ENCODE results near the gene ST8SIA6. TPM values are rescaled to one million over a fixed set of nuclear protein-coding genes. Genes with fewer than 3 reads are reported as not detected.
"Not testable (repeated sequence)": the region's sequence is repeated elsewhere in the genome, so short reads cannot be mapped to it uniquely, and the experiment has no call there.

ST8SIA6 gene
- 0.71 TPM for polyA plus RNA-seq (ENCODE audit: insufficient read length)

GRCh38 chr10:17454161-17455014 is at the start of gene ST8SIA6:
TSS of gene ST8SIA6 (minus strand) at chr10:17454595. CDS start at chr10:17454255, 340 bp downstream.
- peak; percentile 72 for DNase-seq

- DNase-seq = no peak
Measured at GRCh38 chr10:17503795-17504194, 49.4 kb upstream of the ST8SIA6 start.

GRCh38 chr10:17502814-17503213 is 48.4 kb upstream of the ST8SIA6 start:
- no peak for DNase-seq

- not testable (repeated sequence) for DNase-seq
Measured at GRCh38 chr10:17499014-17499413, 44.6 kb upstream of the ST8SIA6 start.

- no peak for DNase-seq
Measured at GRCh38 chr10:17497446-17498030, 43.1 kb upstream of the ST8SIA6 start.

DNA sequence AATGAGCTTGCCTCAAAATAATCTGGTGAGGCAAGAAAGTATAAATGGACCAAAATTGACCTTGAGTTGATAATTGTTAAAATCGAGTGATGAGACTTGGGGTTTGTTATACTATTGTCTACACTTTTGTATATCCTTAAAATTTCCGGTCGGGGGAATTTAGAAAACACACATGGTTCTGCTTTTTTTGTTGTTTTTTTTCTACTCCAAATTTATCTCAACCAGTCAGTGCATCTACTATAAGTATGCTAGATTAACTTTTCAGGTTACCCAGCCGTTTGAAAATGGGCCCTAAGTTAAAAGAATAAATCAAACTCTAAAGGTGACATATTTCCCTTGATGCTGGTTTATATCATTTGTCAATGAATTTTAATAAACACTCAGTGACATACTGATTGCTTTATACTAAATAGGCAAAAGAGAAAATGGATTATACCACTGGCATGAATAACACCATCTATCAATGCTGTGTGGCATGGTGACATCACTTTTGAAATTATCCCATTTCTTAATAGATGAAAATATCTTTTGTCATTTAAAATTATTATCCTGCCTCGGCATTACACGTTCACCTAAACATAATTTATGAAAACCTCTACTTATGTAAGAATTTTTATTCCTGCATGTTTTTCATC is 40.3 kb upstream of the ST8SIA6 start:
- no peak for DNase-seq

DNA sequence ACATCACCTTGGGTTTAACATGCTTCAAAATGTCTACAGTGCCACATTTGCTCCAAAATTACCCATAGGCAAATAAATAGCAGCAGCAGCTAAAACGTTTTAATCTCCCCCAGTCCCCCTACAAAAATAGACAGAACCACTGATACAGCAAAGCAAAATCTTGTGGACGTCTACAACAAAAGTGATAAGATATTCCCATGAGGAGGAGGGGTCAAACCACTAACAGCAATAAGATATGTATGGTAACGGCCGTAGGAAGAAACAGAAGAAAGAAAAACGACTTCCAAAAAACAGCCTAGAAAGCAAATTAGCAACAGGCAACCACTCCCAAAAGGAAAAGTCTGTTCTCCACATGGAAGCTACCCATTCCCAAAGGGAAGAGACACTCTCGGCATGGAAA is 34.5 kb upstream of the ST8SIA6 start:
- no peak for DNase-seq

GRCh38 chr10:17483079-17483478 is 28.7 kb upstream of the ST8SIA6 start:
- no peak for DNase-seq

- DNase-seq = no peak
Measured at GRCh38 chr10:17479822-17480221, 25.4 kb upstream of the ST8SIA6 start.

DNA sequence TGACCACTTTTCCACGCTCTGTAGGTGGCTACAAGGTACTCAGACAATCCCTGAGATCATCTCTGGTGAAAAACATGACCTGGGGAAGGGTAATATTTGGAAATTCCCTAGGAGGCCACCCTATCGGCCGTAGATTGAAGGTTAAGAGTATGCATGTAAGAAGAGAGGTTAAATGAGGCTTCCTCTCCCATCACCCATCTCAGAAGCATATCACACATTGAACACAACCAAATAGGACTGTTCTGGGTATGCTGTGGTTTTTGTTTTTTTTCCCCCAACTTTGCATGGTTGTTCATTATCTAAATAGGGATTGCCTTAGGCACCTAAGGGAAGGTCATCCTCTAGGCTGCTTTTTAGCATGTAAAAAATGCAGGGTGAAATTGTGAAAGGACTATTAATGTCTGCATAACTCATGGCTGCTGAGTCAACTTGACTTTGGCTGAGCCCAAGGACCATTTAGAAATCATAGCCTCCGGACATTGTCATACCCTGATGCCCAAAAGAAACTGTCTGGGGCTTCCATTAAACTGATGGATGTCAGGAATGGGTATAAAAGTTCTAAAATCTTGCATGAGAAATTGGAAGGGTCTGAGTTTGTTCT is 24.7 kb upstream of the ST8SIA6 start:
- DNase-seq = no peak

- no peak for DNase-seq
Measured at GRCh38 chr10:17476073-17476472, 21.7 kb upstream of the ST8SIA6 start.

GRCh38 chr10:17475661-17476060 is 21.3 kb upstream of the ST8SIA6 start:
- no peak for DNase-seq

DNA sequence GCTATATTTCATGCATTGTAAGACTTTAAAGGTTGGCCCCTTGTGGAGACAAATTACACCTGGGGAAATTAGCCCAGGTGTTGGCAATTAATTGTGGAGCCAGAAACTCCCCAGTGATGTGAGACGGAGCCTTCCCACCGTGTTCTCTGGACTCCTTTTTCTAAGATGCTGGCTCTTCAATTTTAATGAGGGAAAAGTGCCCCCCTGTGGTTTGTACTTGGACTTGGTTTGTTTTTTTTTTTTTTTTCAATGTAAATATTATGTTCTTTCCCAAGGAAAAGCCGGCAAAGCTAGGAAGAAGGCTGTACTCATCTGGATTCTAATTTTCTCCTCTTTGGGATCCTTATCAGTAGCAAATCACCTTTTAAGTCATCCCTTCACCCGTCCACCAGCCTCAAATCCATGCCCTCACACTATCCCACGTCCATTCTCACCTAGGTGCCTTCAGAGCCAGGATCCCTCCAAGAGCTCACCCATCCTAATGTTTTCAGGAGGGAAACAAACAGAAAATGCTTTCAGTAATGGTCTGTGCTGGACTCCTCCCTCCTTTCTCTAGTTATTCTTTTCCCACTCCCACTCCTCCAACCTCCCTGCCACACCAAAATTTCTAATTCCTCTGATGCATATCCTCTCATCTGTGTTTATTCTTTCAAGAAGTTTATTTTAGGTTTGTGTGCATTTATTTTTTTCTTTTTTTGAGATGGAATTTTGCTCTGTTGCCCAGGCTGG is 20.4 kb upstream of the ST8SIA6 start:
- DNase-seq = no peak

GRCh38 chr10:17473228-17473950 is 19.0 kb upstream of the ST8SIA6 start:
- no peak for DNase-seq

GRCh38 chr10:17472481-17473227 is 18.3 kb upstream of the ST8SIA6 start:
- DNase-seq = no peak

GRCh38 chr10:17470246-17470645 is 15.9 kb upstream of the ST8SIA6 start:
- DNase-seq = no peak

- no peak for DNase-seq
Measured at GRCh38 chr10:17465328-17466125, 11.1 kb upstream of the ST8SIA6 start.

GRCh38 chr10:17464545-17464944 is 10.2 kb upstream of the ST8SIA6 start:
- DNase-seq = no peak

- DNase-seq = no peak
Measured at GRCh38 chr10:17460756-17461155, 6.4 kb upstream of the ST8SIA6 start.

DNA sequence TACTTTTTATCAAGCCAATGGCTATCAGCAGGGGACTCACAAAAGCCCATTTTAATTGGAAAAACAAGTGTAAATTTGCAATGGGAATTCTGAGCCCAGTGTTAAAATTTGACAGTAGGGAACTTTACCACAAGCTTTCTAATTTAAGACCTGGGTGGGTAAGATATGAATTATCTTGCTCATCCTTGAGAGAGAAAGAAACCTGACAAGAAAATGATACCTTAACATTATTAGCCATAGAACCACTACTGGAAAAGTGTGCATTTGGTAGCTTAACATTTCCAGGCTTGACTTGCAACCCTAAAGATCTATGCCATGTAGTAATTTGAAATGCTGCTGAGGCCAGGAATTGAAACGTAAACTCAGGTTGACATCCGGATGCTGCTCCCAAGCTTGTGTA is 2.7 kb upstream of the ST8SIA6 start:
- DNase-seq = no peak

Data from hindlimb muscle (tissue), 1 donor.